Prostate gland (tissue), 2 donors: ENCODE results near the gene RPL10.

Source experiments
- CTCF ChIP-seq, 4 experiments: fragments of 200-600 bp in 2 of 4; fragments of 450-650 bp in 2 of 4; sonication (generic) in 2 of 4; IDR thresholded peaks; 1 replicate in 3 of 4; 2 replicates in 1 of 4; pipeline ENCODE4 v1.5.1; 2016 to 2019; ENCODE audit warnings: antibody characterized with exemption in 4 of 4, mild to moderate bottlenecking in 2 of 4, moderate library complexity in 2 of 4
- POLR2A ChIP-seq: fragments of 450-650 bp; IDR thresholded peaks from one replicate; pipeline ENCODE4 v1.6.1; 2016; ENCODE audit warnings: antibody characterized with exemption, mild to moderate bottlenecking
- POLR2AphosphoS5 ChIP-seq: sonication (generic); formaldehyde crosslinking; IDR thresholded peaks from one replicate; pipeline ENCODE4 v1.6.1; 2017; ENCODE audit warnings: antibody characterized with exemption

GRCh38 chrX:154404625-154405192 lies 6.5 kb downstream of the RPL10 start:
- no peak for TF ChIP-seq CTCF (IDR thresholded peaks at IDR 0.05)
- TF ChIP-seq POLR2AphosphoS5 = no peak
- TF ChIP-seq POLR2A = no peak
